Sciatic nerve (tissue), 2 donors: ENCODE measurements around the gene FXN. TPM values are rescaled to one million over a fixed set of nuclear protein-coding genes. Genes with fewer than 3 reads are reported as not detected.
A peak's percentile ranks its signal among the peaks of the same experiment; 100 is the strongest.
"Not testable (repeated sequence)": the region's sequence is repeated elsewhere in the genome, so short reads cannot be mapped to it uniquely, and the experiment has no call there.

Source experiments
- ATAC-seq: fragments of 200-7000 bp; cut with Tn5 transposase; one replicate; pipeline ENCODE4 v1.9.1; 2020; ENCODE audit warnings: mild to moderate bottlenecking, moderate library complexity
- DNase-seq: peaks from one replicate; pipeline ENCODE4 v3.0.0-alpha.2; 2020; ENCODE audit warnings: low spot score
- intact Hi-C: fragments of 100-400 bp; cut with DNase I; formaldehyde crosslinking; loops from one replicate; pipeline ENCODE4 v1.14.2; 2022
- total RNA-seq: library from RNA; stranded (reverse); fragmentation: NEBNext Ultra II Directional; extraction: Animal tissue kit (Norgen Biotek cat#: 25700); gene quantifications from one replicate; pipeline ENCODE4 v1.2.1, GENCODE V29; 2021
- donor health status: DM: no; HTN: no; CAD: no.
- donor health status: DM: no; HTN: no; CAD: no.

The FXN gene
- 7.2 TPM for total RNA-seq

DNA sequence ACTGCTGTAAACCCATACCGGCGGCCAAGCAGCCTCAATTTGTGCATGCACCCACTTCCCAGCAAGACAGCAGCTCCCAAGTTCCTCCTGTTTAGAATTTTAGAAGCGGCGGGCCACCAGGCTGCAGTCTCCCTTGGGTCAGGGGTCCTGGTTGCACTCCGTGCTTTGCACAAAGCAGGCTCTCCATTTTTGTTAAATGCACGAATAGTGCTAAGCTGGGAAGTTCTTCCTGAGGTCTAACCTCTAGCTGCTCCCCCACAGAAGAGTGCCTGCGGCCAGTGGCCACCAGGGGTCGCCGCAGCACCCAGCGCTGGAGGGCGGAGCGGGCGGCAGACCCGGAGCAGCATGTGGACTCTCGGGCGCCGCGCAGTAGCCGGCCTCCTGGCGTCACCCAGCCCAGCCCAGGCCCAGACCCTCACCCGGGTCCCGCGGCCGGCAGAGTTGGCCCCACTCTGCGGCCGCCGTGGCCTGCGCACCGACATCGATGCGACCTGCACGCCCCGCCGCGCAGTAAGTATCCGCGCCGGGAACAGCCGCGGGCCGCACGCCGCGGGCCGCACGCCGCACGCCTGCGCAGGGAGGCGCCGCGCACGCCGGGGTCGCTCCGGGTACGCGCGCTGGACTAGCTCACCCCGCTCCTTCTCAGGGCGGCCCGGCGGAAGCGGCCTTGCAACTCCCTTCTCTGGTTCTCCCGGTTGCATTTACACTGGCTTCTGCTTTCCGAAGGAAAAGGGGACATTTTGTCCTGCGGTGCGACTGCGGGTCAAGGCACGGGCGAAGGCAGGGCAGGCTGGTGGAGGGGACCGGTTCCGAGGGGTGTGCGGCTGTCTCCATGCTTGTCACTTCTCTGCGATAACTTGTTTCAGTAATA lies at the start of gene FXN:
FXN (plus strand) TSS at position 315 of the 871 bp plus-strand sequence; CDS start at position 346, 31 bp downstream.
- peak; percentile 86 for DNase-seq
- intact Hi-C loops: no loop called here
- ATAC-seq: peak; percentile 94

DNA sequence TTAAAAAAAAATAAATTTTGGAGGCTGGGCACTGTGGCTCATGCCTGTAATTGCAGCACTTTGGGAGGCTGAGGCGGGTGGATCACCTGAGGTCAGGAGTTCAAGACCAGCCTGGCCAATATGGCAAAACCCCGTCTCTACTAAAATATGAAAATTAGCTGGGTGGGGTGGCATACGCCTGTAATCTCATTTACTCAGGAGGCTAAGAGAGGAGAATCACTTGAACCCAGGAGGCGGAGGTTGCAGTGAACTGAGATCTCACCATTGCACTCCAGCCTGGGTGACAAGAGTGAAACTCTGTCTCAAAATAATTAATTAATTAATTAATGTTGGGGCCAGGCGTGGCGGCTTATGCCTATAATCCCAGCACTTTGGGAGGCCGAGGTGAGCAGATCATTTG lies 48.6 kb upstream of the FXN start:
- DNase-seq, ATAC-seq, intact Hi-C loops: not testable (repeated sequence)

GRCh38 chr9:68991457-68991856 lies 44.1 kb upstream of the FXN start:
- ATAC-seq (no peak), DNase-seq (no peak)
- intact Hi-C loops: no loop called here

GRCh38 chr9:68995776-68996175 lies 39.8 kb upstream of the FXN start:
- no peak for DNase-seq
- ATAC-seq: no peak
- intact Hi-C loops: no loop called here

DNA sequence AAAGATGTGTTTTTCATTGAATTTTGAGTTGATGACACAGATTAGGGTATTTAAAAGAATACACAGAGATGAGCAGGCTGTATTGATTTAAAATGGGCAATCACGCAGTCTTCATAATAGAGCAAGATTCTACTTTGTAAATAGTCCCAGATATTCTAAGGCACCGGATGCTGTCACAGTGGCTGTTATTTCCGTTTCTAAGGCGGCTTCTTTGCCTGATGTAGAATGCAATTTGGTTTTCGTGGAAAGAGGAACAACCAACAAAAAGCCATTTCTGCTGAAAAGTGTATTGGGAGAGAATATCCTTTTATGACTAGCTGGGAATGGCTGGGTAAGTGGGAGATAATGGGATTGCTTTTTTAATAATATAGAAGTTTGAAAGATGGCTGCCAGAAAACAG lies 39.1 kb upstream of the FXN start:
- intact Hi-C loops: no loop called here

GRCh38 chr9:68997666-68998065 lies 37.9 kb upstream of the FXN start:
- no peak for ATAC-seq
- DNase-seq: no peak
- intact Hi-C loops: no loop called here

More for the DNA sequence above, 39.1 kb upstream of the FXN start:
- ATAC-seq (no peak), DNase-seq (no peak)

DNA sequence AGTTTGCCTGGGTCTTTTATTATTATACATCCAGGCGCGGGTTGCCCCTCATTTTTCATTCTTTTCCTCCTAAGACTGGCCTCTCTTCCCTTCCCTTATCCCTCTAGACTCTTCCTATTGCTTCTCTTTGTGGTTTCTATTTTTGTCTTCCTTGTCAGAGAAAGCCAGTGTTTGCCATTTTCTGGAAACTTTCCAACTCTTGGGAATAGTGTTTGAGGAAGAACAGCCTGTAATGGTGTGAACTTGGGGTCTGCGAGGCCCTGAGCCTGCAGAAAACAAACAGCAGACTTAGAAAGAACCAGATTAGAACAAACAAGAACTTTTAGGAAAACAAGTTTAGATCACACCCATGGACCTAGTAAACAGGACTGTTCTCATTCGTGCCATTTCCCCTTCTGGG lies 37.2 kb upstream of the FXN start:
- ATAC-seq (no peak), DNase-seq (no peak)
- intact Hi-C loops: no loop called here

GRCh38 chr9:68998812-68999211 lies 36.7 kb upstream of the FXN start:
- ATAC-seq (peak; percentile 18), DNase-seq (no peak)
- intact Hi-C loops: no loop called here

- peak; percentile 92 for ATAC-seq
- intact Hi-C loops: no loop called here
Measured at GRCh38 chr9:68999393-69000105, 36.0 kb upstream of the FXN start.

DNA sequence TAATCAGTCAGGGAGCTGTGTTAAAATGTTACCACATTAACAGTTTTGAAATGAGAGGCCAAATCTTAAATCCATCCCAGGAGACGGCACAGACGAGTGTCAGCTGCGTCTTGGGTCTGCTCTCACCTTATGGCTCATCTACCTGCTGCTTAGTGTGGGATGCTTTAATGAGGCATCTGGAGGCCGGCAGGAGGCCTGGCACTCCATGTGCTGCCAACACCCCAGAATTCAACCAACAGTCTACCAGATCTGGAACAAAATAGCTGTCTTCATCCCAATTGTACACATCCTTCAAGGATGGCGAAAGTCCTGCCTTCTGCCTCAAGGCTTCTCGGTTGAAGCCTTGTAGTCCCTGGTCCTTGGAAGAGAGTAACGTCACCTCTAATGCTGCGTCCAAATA lies 33.6 kb upstream of the FXN start:
- no peak for DNase-seq
- ATAC-seq: no peak
- intact Hi-C loops: no loop called here

More at GRCh38 chr9:68999393-69000105, 36.0 kb upstream of the FXN start:
- DNase-seq: peak; percentile 66

GRCh38 chr9:69003051-69003450 lies 32.5 kb upstream of the FXN start:
- DNase-seq (no peak), ATAC-seq (no peak)

GRCh38 chr9:69004836-69005235 lies 30.7 kb upstream of the FXN start:
- intact Hi-C loops: no loop called here
- DNase-seq: no peak
- ATAC-seq: no peak

More at GRCh38 chr9:69003051-69003450, 32.5 kb upstream of the FXN start:
- intact Hi-C loops: no loop called here

DNA sequence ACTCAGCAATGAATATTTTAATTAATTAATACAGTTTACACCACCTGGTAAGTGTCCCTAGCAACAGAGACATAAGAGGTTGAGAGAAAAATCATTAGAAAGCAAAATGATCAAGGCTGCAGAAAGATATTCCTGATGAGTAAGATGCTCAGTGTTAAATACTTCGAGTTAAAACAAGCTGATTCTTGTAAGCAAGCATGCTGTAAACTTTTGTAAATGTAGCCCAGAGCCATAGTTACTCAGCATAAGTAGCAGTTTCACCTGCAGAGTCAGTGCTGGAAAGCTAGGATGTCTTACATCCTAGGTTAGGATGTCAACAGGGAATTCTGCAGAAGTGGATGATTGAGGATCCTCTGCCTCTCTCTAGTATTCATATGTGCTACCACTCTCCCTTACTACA lies 25.8 kb upstream of the FXN start:
- no peak for ATAC-seq
- intact Hi-C loops: loop anchor here (10.0 kb wide), 1 partner anchor 215 kb away; no protein-coding TSS in a partner anchor
- DNase-seq: no peak

DNA sequence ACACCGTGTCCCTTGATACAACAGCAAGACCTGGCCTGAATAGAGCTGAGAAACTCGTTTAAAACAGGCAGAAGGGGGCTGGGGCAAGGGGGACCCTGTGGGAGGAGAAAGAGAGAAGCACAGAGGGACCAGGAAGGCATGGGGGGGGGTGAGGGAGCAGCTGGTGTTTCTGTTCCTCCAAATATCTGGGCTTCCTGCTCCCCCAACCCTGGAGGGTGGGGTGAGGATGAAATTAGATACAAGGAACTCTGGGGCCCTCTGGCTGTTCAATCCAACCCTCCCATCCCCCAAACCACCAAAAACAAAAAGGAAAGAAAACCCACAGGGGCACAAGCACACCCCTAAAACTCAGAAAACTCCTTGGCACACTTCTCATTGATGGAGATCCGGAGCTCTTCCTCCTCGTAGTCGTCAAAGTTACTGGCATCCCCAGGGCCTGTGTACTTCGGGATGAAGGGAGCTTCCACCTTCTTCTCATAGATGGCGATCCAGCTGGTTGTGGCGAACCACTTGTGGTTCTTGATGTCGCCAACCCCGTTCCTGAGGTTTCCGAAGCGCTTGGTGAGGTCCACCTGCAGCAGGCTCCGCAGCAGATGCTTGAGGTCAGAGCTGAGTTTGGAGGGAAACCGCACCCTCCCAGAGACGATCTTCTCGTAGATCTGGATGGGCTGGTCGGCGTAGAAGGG lies 22.7 kb upstream of the FXN start:
- DNase-seq (no peak), ATAC-seq (no peak)
- intact Hi-C loops: loop anchor here (10.0 kb wide), 1 partner anchor 218 kb away; no protein-coding TSS in a partner anchor

DNA sequence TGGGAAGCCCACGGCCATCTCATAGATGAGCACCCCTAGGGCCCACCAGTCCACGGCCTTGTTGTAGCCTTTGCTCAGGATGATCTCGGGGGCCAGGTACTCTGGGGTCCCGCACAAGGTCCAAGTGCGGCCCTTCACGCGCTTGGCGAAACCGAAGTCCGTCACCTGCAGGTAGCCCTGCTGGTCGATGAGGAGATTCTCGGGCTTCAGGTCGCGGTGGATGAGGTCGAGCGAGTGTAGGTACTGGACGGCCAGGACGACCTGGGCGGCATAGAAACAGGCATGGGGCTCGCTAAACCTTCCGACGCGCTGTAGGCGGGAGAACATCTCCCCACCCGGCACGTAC lies 22.2 kb upstream of the FXN start:
- DNase-seq (no peak), ATAC-seq (no peak)
- intact Hi-C loops: loop anchor here (10.0 kb wide), 1 partner anchor 219 kb away; no protein-coding TSS in a partner anchor

- DNase-seq (no peak), ATAC-seq (no peak)
- intact Hi-C loops: loop anchor here (10.0 kb wide), 1 partner anchor 219 kb away; no protein-coding TSS in a partner anchor
Measured at GRCh38 chr9:69014013-69014412, 21.5 kb upstream of the FXN start, which contains the start of gene PRKACG. TSS of gene PRKACG (minus strand) at chr9:69014113. CDS start at chr9:69014092, 21 bp downstream.

- DNase-seq (no peak), ATAC-seq (no peak)
- intact Hi-C loops: loop anchor here (10.0 kb wide), 1 partner anchor 222 kb away; no protein-coding TSS in a partner anchor
Measured at GRCh38 chr9:69016191-69017096, 19.1 kb upstream of the FXN start.

DNA sequence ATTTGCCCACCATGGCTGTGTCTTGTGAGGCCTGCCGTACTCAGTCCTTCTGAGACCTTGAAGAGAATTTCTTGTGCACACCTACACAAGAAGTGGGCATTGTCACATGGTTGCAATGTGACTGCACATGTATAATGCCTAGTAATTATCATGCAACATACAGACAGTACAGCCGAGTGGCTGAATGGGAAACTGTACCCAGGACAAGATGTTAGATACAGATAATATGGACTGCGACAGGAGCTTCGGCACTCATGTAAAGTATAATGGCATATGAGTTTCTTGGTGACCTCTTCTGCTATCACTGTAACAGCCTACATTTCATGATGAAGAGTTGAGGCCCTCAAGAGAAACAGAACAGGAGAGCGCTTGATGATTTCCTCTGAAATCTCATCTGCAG lies 16.8 kb upstream of the FXN start:
- ATAC-seq (no peak), DNase-seq (no peak)
- intact Hi-C loops: loop anchor here (10.0 kb wide), 1 partner anchor 224 kb away; no protein-coding TSS in a partner anchor
